ENCODE measurements around the gene TMPRSS2. TPM values are rescaled to one million over a fixed set of nuclear protein-coding genes. Genes with fewer than 3 reads are reported as not detected.

Gene TMPRSS2
- total RNA-seq, 1 experiment from 2014 or later: 1.1 TPM

- CTCF ChIA-PET: no interaction called here
- H3K4me1 ChIP-seq (ENCODE audit: control insufficient read depth in 1 of 2, insufficient read depth in 2 of 2, low read length in 2 of 2): no peaks in the 10 kb centered on the region
- no peaks in the 10 kb centered on the region for H3K9me2 ChIP-seq (ENCODE audit: insufficient read depth)
- DNase-seq (ENCODE audit: low read depth, low spot score): no peak
- no peak for TF ChIP-seq POLR2AphosphoS5 (IDR thresholded peaks at IDR 0.05; ENCODE audit: low read depth, low read length)
- no peak for TF ChIP-seq YY1 (IDR thresholded peaks at IDR 0.05; ENCODE audit: extremely low read depth, insufficient replicate concordance, low read depth, low read length)
- no peak for TF ChIP-seq ZNF274 (IDR thresholded peaks at IDR 0.05; ENCODE audit: low read depth, low read length)
- TF ChIP-seq SP1 (IDR thresholded peaks at IDR 0.05; ENCODE audit: low read depth): no peak
- TF ChIP-seq ATF3 (IDR thresholded peaks at IDR 0.05): no peak
- TF ChIP-seq CEBPB (IDR thresholded peaks at IDR 0.05; ENCODE audit: low read depth): no peak
- no peaks in the 10 kb centered on the region for H4K20me1 ChIP-seq (ENCODE audit: insufficient read depth)
- H3K36me3 ChIP-seq (ENCODE audit: control insufficient read depth in 1 of 2, insufficient read depth in 2 of 2, low read length in 2 of 2): no peaks in the 10 kb centered on the region
- H3K79me2 ChIP-seq (ENCODE audit: insufficient read depth, low read length): no peaks in the 10 kb centered on the region
- no peak overlapping the region for H3K4me3 ChIP-seq (replicated peaks in 1 of 2; ENCODE audit: low read depth in 1 of 2, low read length in 2 of 2)
- H3K9me3 ChIP-seq (ENCODE audit: control insufficient read depth in 1 of 2, insufficient read depth in 1 of 2, low read depth in 1 of 2, low read length in 2 of 2): no peaks in the 10 kb centered on the region
- no peak for ATAC-seq
- no peak overlapping the region for H3K9ac ChIP-seq (ENCODE audit: low read length)
- H3K4me2 ChIP-seq (ENCODE audit: low read length): no peak overlapping the region
- H2AFZ ChIP-seq (ENCODE audit: low read depth, low read length, poor library complexity, severe bottlenecking): no peak overlapping the region
- RAD21 ChIA-PET (ENCODE audit: low non-redundant PET in 1 of 2, low total read pairs in 2 of 2, uncharacterized antibody in 2 of 2, unreplicated experiment in 2 of 2): no interaction called here
- H3K27ac ChIP-seq (ENCODE audit: low read depth, low read length): no peak overlapping the region
- BruUV-seq (replicated peaks): no TSS peak
- intact Hi-C loops (cut with micrococcal nuclease): no loop called here
- no peaks in the 10 kb centered on the region; the same call in 1 of the 2 replicates for H3K27me3 ChIP-seq (ENCODE audit: insufficient read depth, low read length)
- POLR2A ChIA-PET: no interaction called here
Observed at GRCh38 chr21:41555057-41555456, 47.1 kb upstream of the TMPRSS2 start.

- intact Hi-C loops (cut with micrococcal nuclease): no loop called here
- no peak for TF ChIP-seq TCF7L2 (IDR thresholded peaks at IDR 0.05; ENCODE audit: borderline replicate concordance, extremely low read depth, insufficient read depth, insufficient read length)
- TF ChIP-seq POLR2A (IDR thresholded peaks at IDR 0.05; ENCODE audit: borderline replicate concordance, extremely low read depth, insufficient read depth, insufficient read length): no peak
- TF ChIP-seq MAX (IDR thresholded peaks at IDR 0.05): no peak
- TF ChIP-seq ZBTB33 (IDR thresholded peaks at IDR 0.05; ENCODE audit: extremely low read depth, insufficient replicate concordance, low read length): no peak
- TF ChIP-seq YY1 (IDR thresholded peaks at IDR 0.05; ENCODE audit: extremely low read depth, insufficient replicate concordance, low read depth, low read length): no peak
- TF ChIP-seq ATF3 (IDR thresholded peaks at IDR 0.05): no peak
- no peak for TF ChIP-seq ELF1 (IDR thresholded peaks at IDR 0.05; ENCODE audit: borderline replicate concordance, low read depth)
- no peak for TF ChIP-seq SP1 (IDR thresholded peaks at IDR 0.05; ENCODE audit: low read depth)
- TF ChIP-seq ZNF274 (IDR thresholded peaks at IDR 0.05; ENCODE audit: low read depth, low read length): no peak
- TF ChIP-seq SIN3A (IDR thresholded peaks at IDR 0.05; ENCODE audit: low read depth): no peak
- no peak for TF ChIP-seq EZH2 (IDR thresholded peaks at IDR 0.05)
- TF ChIP-seq CTCF (IDR thresholded peaks at IDR 0.05 in 2 of 3, conservative IDR thresholded peaks at IDR 0.05 in 1 of 3; ENCODE audit: borderline replicate concordance in 1 of 3, insufficient read depth in 1 of 3, low read depth in 2 of 3, low read length in 2 of 3): no peak
- TF ChIP-seq ZFX (IDR thresholded peaks at IDR 0.05): no peak
- TF ChIP-seq POLR2AphosphoS5 (IDR thresholded peaks at IDR 0.05; ENCODE audit: low read depth, low read length): no peak
- no peak for TF ChIP-seq FOSL1 (IDR thresholded peaks at IDR 0.05; ENCODE audit: low read depth)
Observed at GRCh38 chr21:41552254-41552653, 44.3 kb upstream of the TMPRSS2 start.

More at GRCh38 chr21:41552254-41552653, 44.3 kb upstream of the TMPRSS2 start:
- no peaks in the 10 kb centered on the region for H4K20me1 ChIP-seq (ENCODE audit: insufficient read depth)
- H3K9me3 ChIP-seq (ENCODE audit: control insufficient read depth in 1 of 2, insufficient read depth in 1 of 2, low read depth in 1 of 2, low read length in 2 of 2): no peaks in the 10 kb centered on the region
- ChIA-PET POLR2A (no interaction called here), RAD21 (ENCODE audit: low non-redundant PET in 1 of 2, low total read pairs in 2 of 2, uncharacterized antibody in 2 of 2, unreplicated experiment in 2 of 2) (no interaction called here), CTCF (no interaction called here)
- H3K4me2 ChIP-seq (ENCODE audit: low read length): no peak overlapping the region
- DNase-seq (ENCODE audit: low read depth, low spot score): no peak
- H2AFZ ChIP-seq (ENCODE audit: low read depth, low read length, poor library complexity, severe bottlenecking): no peak overlapping the region
- H3K27ac ChIP-seq (ENCODE audit: low read depth, low read length): no peak overlapping the region
- no peak for ATAC-seq
- no peaks in the 10 kb centered on the region for H3K79me2 ChIP-seq (ENCODE audit: insufficient read depth, low read length)
- no peaks in the 10 kb centered on the region for H3K9me2 ChIP-seq (ENCODE audit: insufficient read depth)
- no peaks in the 10 kb centered on the region for H3K4me1 ChIP-seq (ENCODE audit: control insufficient read depth in 1 of 2, insufficient read depth in 2 of 2, low read length in 2 of 2)
- no peak overlapping the region for H3K4me3 ChIP-seq (replicated peaks in 1 of 2; ENCODE audit: low read depth in 1 of 2, low read length in 2 of 2)
- H3K36me3 ChIP-seq (ENCODE audit: control insufficient read depth in 1 of 2, insufficient read depth in 2 of 2, low read length in 2 of 2): no peaks in the 10 kb centered on the region
- no peak overlapping the region for H3K9ac ChIP-seq (ENCODE audit: low read length)
- no TSS peak for BruUV-seq (replicated peaks)
- peaks cover 9% of the 10 kb centered on the region; the same call in 1 of the 2 replicates for H3K27me3 ChIP-seq (ENCODE audit: insufficient read depth, low read length)

All from HCT116 (cell line).